Measurements from ENCODE around the gene TESPA1. TPM values are rescaled to one million over a fixed set of nuclear protein-coding genes. Genes with fewer than 3 reads are reported as not detected.

TESPA1 gene
- total and polyA plus RNA-seq, 9 of the 15 experiments (the other 6 are each of a cell fraction or from before 2014, with no cell fraction given): 0.72 to 7.1 (median 2.4) TPM

DNA sequence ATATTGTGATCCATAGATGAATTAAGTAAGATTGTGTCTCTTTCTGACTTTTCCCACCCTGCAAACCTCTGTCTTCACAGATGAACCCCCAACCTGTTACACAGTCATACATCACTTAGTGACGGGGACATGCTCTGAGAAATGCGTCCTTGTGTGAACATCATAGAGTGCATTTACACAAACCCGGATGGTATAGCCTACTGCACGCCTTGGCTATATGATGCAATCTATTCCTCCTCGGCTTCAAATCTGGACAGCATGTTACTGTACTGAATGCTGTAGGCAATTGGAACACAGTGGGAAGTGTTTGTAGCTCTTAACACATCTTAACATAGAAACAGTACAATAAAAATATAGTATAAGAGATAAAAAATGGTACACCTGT, 7.4 kb upstream of the TESPA1 start:
- H3K9me1 ChIP-seq (ENCODE audit: control insufficient read depth, insufficient read depth, low read length): no peaks in the 10 kb centered on the region
- ChIA-PET CTCF (ENCODE audit: low intra/inter-chr PET ratio) (interaction anchor here (5.2 kb wide), 1 partner anchor 79 kb away, joined by 97 read pairs; no protein-coding TSS in a partner anchor), POLR2A (no interaction called here)
- H3K9ac ChIP-seq (ENCODE audit: insufficient read depth in 1 of 2, low read depth in 2 of 2, low read length in 2 of 2): no peak overlapping the region
- no peak overlapping the region for H3K4me3 ChIP-seq
- no peak for FAIRE-seq
- H4K20me1 ChIP-seq (replicated peaks; ENCODE audit: control insufficient read depth, insufficient read depth, low read length): no peaks in the 10 kb centered on the region
- DNase-seq (ENCODE audit: extremely low read depth in 1 of 4, low spot score in 3 of 4): no peak
- peaks cover 5 to 28% of the 10 kb centered on the region in 2 experiments for H3K4me1 ChIP-seq (replicated peaks in 1 of 2; ENCODE audit: control insufficient read depth in 2 of 2, insufficient read depth in 2 of 2, low read length in 2 of 2)
- no peaks in the 10 kb centered on the region for H3K79me2 ChIP-seq (ENCODE audit: control insufficient read depth, insufficient read depth, low read length)
- BruUV-seq (replicated peaks): no TSS peak
- in situ Hi-C loops (cut with MboI): loop anchor here (5.0 to 10.0 kb wide), 2 partner anchors 70 to 153 kb away; no protein-coding TSS in a partner anchor
- 58% methylated on average over 5 of the region's 5 CpGs for WGBS (ENCODE audit: insufficient coverage, low coverage, missing lambda C conversion rate)
- H3K9me3 ChIP-seq (replicated peaks; ENCODE audit: control insufficient read depth, insufficient read depth, low read depth, low read length): no peaks in the 10 kb centered on the region
- 0 out of 5 replicates have a peak, but pooled peaks cover 0 to 4% of the 10 kb centered on the region in 2 experiments for H3K27me3 ChIP-seq (ENCODE audit: control insufficient read depth in 2 of 2, insufficient read depth in 2 of 2, low read length in 2 of 2)
- ATAC-seq: no peak
- TF ChIP-seq ZNF696 (CRISPR knock-in tag; conservative IDR thresholded peaks at IDR 0.05) (no peak), FOSL1 (tag; conservative IDR thresholded peaks at IDR 0.05) (no peak), ZNF551 (CRISPR knock-in tag; IDR thresholded peaks at IDR 0.05) (no peak), CEBPG (CRISPR knock-in tag; IDR thresholded peaks at IDR 0.05) (peak; percentile 59), CEBPG (tag; conservative IDR thresholded peaks at IDR 0.05 in 1 of 2, IDR thresholded peaks at IDR 0.05 in 1 of 2) (peak in 1 of 2 experiments; percentile 48; a peak in 2 of 4 replicates)
- TF ChIP-seq, protein P1, sequence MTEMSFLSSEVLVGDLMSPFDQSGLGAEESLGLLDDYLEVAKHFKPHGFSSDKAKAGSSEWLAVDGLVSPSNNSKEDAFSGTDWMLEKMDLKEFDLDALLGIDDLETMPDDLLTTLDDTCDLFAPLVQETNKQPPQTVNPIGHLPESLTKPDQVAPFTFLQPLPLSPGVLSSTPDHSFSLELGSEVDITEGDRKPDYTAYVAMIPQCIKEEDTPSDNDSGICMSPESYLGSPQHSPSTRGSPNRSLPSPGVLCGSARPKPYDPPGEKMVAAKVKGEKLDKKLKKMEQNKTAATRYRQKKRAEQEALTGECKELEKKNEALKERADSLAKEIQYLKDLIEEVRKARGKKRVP (CRISPR knock-in tag; IDR thresholded peaks at IDR 0.05): peak; percentile 65; the same call in 1 of the 2 replicates
- TF ChIP-seq, protein P2, sequence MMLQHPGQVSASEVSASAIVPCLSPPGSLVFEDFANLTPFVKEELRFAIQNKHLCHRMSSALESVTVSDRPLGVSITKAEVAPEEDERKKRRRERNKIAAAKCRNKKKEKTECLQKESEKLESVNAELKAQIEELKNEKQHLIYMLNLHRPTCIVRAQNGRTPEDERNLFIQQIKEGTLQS (IDR thresholded peaks at IDR 0.05): peak; percentile 38
- TF ChIP-seq, protein P2 (CRISPR knock-in tag; conservative IDR thresholded peaks at IDR 0.05): no peak
- TF ChIP-seq, protein P3, sequence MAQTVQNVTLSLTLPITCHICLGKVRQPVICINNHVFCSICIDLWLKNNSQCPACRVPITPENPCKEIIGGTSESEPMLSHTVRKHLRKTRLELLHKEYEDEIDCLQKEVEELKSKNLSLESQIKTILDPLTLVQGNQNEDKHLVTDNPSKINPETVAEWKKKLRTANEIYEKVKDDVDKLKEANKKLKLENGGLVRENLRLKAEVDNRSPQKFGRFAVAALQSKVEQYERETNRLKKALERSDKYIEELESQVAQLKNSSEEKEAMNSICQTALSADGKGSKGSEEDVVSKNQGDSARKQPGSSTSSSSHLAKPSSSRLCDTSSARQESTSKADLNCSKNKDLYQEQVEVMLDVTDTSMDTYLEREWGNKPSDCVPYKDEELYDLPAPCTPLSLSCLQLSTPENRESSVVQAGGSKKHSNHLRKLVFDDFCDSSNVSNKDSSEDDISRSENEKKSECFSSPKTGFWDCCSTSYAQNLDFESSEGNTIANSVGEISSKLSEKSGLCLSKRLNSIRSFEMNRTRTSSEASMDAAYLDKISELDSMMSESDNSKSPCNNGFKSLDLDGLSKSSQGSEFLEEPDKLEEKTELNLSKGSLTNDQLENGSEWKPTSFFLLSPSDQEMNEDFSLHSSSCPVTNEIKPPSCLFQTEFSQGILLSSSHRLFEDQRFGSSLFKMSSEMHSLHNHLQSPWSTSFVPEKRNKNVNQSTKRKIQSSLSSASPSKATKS (CRISPR knock-in tag; IDR thresholded peaks at IDR 0.05): no peak
- TF ChIP-seq, protein P4, sequence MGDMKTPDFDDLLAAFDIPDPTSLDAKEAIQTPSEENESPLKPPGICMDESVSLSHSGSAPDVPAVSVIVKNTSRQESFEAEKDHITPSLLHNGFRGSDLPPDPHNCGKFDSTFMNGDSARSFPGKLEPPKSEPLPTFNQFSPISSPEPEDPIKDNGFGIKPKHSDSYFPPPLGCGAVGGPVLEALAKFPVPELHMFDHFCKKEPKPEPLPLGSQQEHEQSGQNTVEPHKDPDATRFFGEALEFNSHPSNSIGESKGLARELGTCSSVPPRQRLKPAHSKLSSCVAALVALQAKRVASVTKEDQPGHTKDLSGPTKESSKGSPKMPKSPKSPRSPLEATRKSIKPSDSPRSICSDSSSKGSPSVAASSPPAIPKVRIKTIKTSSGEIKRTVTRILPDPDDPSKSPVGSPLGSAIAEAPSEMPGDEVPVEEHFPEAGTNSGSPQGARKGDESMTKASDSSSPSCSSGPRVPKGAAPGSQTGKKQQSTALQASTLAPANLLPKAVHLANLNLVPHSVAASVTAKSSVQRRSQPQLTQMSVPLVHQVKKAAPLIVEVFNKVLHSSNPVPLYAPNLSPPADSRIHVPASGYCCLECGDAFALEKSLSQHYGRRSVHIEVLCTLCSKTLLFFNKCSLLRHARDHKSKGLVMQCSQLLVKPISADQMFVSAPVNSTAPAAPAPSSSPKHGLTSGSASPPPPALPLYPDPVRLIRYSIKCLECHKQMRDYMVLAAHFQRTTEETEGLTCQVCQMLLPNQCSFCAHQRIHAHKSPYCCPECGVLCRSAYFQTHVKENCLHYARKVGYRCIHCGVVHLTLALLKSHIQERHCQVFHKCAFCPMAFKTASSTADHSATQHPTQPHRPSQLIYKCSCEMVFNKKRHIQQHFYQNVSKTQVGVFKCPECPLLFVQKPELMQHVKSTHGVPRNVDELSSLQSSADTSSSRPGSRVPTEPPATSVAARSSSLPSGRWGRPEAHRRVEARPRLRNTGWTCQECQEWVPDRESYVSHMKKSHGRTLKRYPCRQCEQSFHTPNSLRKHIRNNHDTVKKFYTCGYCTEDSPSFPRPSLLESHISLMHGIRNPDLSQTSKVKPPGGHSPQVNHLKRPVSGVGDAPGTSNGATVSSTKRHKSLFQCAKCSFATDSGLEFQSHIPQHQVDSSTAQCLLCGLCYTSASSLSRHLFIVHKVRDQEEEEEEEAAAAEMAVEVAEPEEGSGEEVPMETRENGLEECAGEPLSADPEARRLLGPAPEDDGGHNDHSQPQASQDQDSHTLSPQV (IDR thresholded peaks at IDR 0.05): no peak
- no peak overlapping the region for H2AFZ ChIP-seq (ENCODE audit: low read depth, low read length)
- intact Hi-C loops (cut with micrococcal nuclease): loop anchor here (2.0 kb wide), 1 partner anchor 627 kb away; no protein-coding TSS in a partner anchor
- no peaks in the 10 kb centered on the region for H3K36me3 ChIP-seq (ENCODE audit: control insufficient read depth, insufficient read depth, low read length)
- no peak overlapping the region for H3K4me2 ChIP-seq (ENCODE audit: insufficient read depth, low read length)
- no peak overlapping the region for H3K27ac ChIP-seq (ENCODE audit: extremely low read depth, low read depth, low read length)
